A549 (cell line): ENCODE results near the gene CPLX1. TPM values are rescaled to one million over a fixed set of nuclear protein-coding genes. Genes with fewer than 3 reads are reported as not detected.

Source experiments
- ATAC-seq, 2 experiments: fragments of 200-7000 bp in 1 of 2; fragments of >200 bp in 1 of 2; cut with Nextera tagmentation in 1 of 2; cut with Tn5 transposase in 1 of 2; 3 replicates each; pipeline versions ENCODE4 v1.8.0 to v1.9.1; 2018 to 2020; ENCODE audit warnings: mild to moderate bottlenecking in 1 of 2, moderate library complexity in 1 of 2
- CTCF ChIA-PET: fragments of 300-600 bp; sonication (Branson Sonifier 250); formaldehyde crosslinking; extraction: SDS; loops from one replicate; lab custom pipeline; 2021; ENCODE audit warnings: antibody characterized with exemption, inconsistent platforms; lab: Yijun Ruan, JAX
- POLR2A ChIA-PET: fragments of 350-600 bp; formaldehyde crosslinking; extraction: SDS; loops from one replicate; lab custom pipeline; 2021; ENCODE audit warnings: antibody characterized with exemption, inconsistent platforms; lab: Yijun Ruan, JAX
- DNase-seq, 2 experiments: peaks; one replicate each; pipeline versions ENCODE4 v3.0.0 to v3.0.0-alpha.2; 2011 to 2016; ENCODE audit warnings: low read depth in 1 of 2, low spot score in 1 of 2
- FAIRE-seq: peaks from 2 replicates; lab custom pipeline; 2011; peaks lifted over from hg19 to GRCh38; lab: Jason Lieb, UNC
- H3K27ac ChIP-seq, 2 experiments: fragments of >200 bp; sonication (Bioruptor Twin); formaldehyde crosslinking; 3 replicates each; pipeline ENCODE4 v1.5.1; 2016 to 2017
- H3K4me1 ChIP-seq: fragments of >200 bp; sonication (Bioruptor Twin); formaldehyde crosslinking; 3 replicates; pipeline ENCODE4 v1.6.1; 2016
- H3K4me2 ChIP-seq: fragments of >200 bp; sonication (Bioruptor Twin); formaldehyde crosslinking; 3 replicates; pipeline ENCODE4 v1.6.1; 2016
- H3K4me3 ChIP-seq: fragments of >200 bp; sonication (Bioruptor Twin); formaldehyde crosslinking; 3 replicates; pipeline ENCODE4 v1.5.1; 2016
- H3K9me3 ChIP-seq: fragments of >200 bp; sonication (Bioruptor Twin); formaldehyde crosslinking; 3 replicates; pipeline ENCODE4 v1.6.1; 2016
- ATOH8 ChIP-seq: fragments of 250-450 bp; sonication (Bioruptor Pico); IDR thresholded peaks from 2 replicates; pipeline ENCODE4 v1.5.0; 2020; ENCODE audit warnings: low read depth, mild to moderate bottlenecking, moderate library complexity
- BCL3 ChIP-seq: fragments of >200 bp; sonication (Bioruptor Twin); formaldehyde crosslinking; IDR thresholded peaks from 3 replicates; pipeline ENCODE4 v1.6.1; 2016
- BHLHE40 ChIP-seq: IDR thresholded peaks from 2 replicates; pipeline ENCODE4 v1.6.1; 2012; ENCODE audit warnings: low read depth, low read length, inconsistent platforms
- CBX8 ChIP-seq: fragments of 200-600 bp; sonication (generic); IDR thresholded peaks from 2 replicates; pipeline ENCODE4 v1.6.1; 2016
- CEBPB ChIP-seq, 2 experiments: fragments of >200 bp in 1 of 2; sonication (Bioruptor Twin) in 1 of 2; formaldehyde crosslinking in 1 of 2; IDR thresholded peaks; 2 replicates each; pipeline ENCODE4 v1.6.1; 2012 to 2016
- CHD2 ChIP-seq: fragments of 150-350 bp; IDR thresholded peaks from 2 replicates; pipeline ENCODE4 v1.6.1; 2014; ENCODE audit warnings: low read length; ENCODE audit not compliant: partially characterized antibody
- CHD4 ChIP-seq: fragments of 200-600 bp; sonication (generic); IDR thresholded peaks from 2 replicates; pipeline ENCODE4 v1.6.1; 2016; ENCODE audit warnings: antibody characterized with exemption, mild to moderate bottlenecking, borderline replicate concordance
- E2F6 ChIP-seq: IDR thresholded peaks from 2 replicates; pipeline ENCODE4 v1.6.1; 2012; ENCODE audit warnings: low read depth, borderline replicate concordance
- ELK1 ChIP-seq: fragments of 150-350 bp; IDR thresholded peaks from 2 replicates; pipeline ENCODE4 v1.6.1; 2014; ENCODE audit warnings: low read depth, mild to moderate bottlenecking, low read length
- FOSB ChIP-seq: fragments of 250-450 bp; sonication (Bioruptor Pico); IDR thresholded peaks from 2 replicates; pipeline ENCODE4 v1.5.0; 2020; ENCODE audit warnings: mild to moderate bottlenecking, moderate library complexity
- GATA3 ChIP-seq: IDR thresholded peaks from 2 replicates; pipeline ENCODE4 v1.6.1; 2012; ENCODE audit warnings: borderline replicate concordance
- HDAC2 ChIP-seq: fragments of 200-600 bp; sonication (generic); IDR thresholded peaks from 2 replicates; pipeline ENCODE4 v1.6.1; 2016
- HES2 ChIP-seq: fragments of >200 bp; sonication (Bioruptor Twin); formaldehyde crosslinking; IDR thresholded peaks from 2 replicates; pipeline ENCODE4 v1.6.1; 2016
- HOXA7 ChIP-seq: fragments of 250-450 bp; sonication (Bioruptor Pico); IDR thresholded peaks from 2 replicates; pipeline ENCODE4 v1.5.0; 2020; ENCODE audit warnings: mild to moderate bottlenecking, moderate library complexity
- MAFK ChIP-seq: fragments of 450-650 bp; IDR thresholded peaks from 2 replicates; pipeline ENCODE4 v1.6.1; 2014; ENCODE audit not compliant: partially characterized antibody
- MAX ChIP-seq: IDR thresholded peaks from 2 replicates; pipeline ENCODE4 v1.6.1; 2012
- NPAS2 ChIP-seq: fragments of 250-450 bp; sonication (Bioruptor Pico); IDR thresholded peaks from 2 replicates; pipeline ENCODE4 v1.8.0; 2022; ENCODE audit warnings: mild to moderate bottlenecking, moderate library complexity, borderline replicate concordance
- NR3C1 ChIP-seq: fragments of >200 bp; sonication (Bioruptor Twin); formaldehyde crosslinking; IDR thresholded peaks from 3 replicates; pipeline ENCODE4 v1.6.1; 2017
- POLR2AphosphoS2 ChIP-seq: conservative IDR thresholded peaks from 2 replicates; pipeline ENCODE4 v1.6.1; 2012; ENCODE audit warnings: low read length, improper control_type of control experiment, inconsistent platforms
- SMC3 ChIP-seq: fragments of >200 bp; sonication (Bioruptor Twin); formaldehyde crosslinking; IDR thresholded peaks from 3 replicates; pipeline ENCODE4 v1.6.1; 2018; ENCODE audit warnings: inconsistent platforms
- TFCP2L1 ChIP-seq: fragments of 250-450 bp; sonication (Bioruptor Pico); IDR thresholded peaks from 2 replicates; pipeline ENCODE4 v1.5.0; 2021; ENCODE audit warnings: mild to moderate bottlenecking
- TP53 ChIP-seq: fragments of 250-450 bp; sonication (Bioruptor Pico); IDR thresholded peaks from 2 replicates; pipeline ENCODE4 v1.5.0; 2021; ENCODE audit warnings: mild to moderate bottlenecking, moderate library complexity
- ZSCAN20 ChIP-seq: fragments of 250-450 bp; sonication (Bioruptor Pico); IDR thresholded peaks from 2 replicates; pipeline ENCODE4 v1.8.0; 2022; ENCODE audit warnings: mild to moderate bottlenecking, moderate library complexity
- WGBS: methylation state at CpG from one replicate; pipeline ENCODE4 v1.1.6; 2017; ENCODE audit errors: missing lambda C conversion rate; 5-methylcytosine and 5-hydroxymethylcytosine counted together
- polyA plus RNA-seq, 4 experiments: library from polyadenylated mRNA; depleted of rRNA in 3 of 4; stranded (reverse); fragments of >200 nt; fragmentation: RNase III in 1 of 4; extraction: RNeasy Plus Mini Kit Qiagen cat#74134 plus additional on column Dnase treatment in 1 of 4; gene quantifications; 2 replicates in 3 of 4; 3 replicates in 1 of 4; pipeline ENCODE4 v1.2.3, GENCODE V29; 2011 to 2017

Gene CPLX1
- polyA plus RNA-seq, 2 of the 4 experiments (the other 2 are of a cell fraction) = 0.19 to 0.57 TPM

GRCh38 chr4:845836-846251, 19.9 kb upstream of the CPLX1 start (continued):
- no peak for TF ChIP-seq TP53 (CRISPR knock-in tag)

GRCh38 chr4:845233-845835, 19.4 kb upstream of the CPLX1 start:
- WGBS = 60% methylated on average over 3 of the region's 9 CpGs
- Histone ChIP-seq H3K27ac (no peak overlapping the region), H3K4me3 (no peak overlapping the region), H3K4me1 (no peaks in the 10 kb centered on the region), H3K9me3 (no peaks in the 10 kb centered on the region; the same call in 2 of the 3 replicates), H3K4me2 (no peak overlapping the region)
- DNase-seq = no peak
- TF ChIP-seq ZSCAN20 = no peak
- no peak for TF ChIP-seq BCL3
- TF ChIP-seq POLR2AphosphoS2 = no peak
- TF ChIP-seq TP53 (CRISPR knock-in tag) = no peak
- FAIRE-seq = no peak
- ChIA-PET POLR2A (no interaction called here), CTCF (interaction anchor here (1.3 to 2.3 kb wide), 2 partner anchors 10 to 103 kb away, joined by 4 to 5 read pairs; no protein-coding TSS in a partner anchor)
- ATAC-seq = no peak

- FAIRE-seq = no peak
- CTCF ChIA-PET = interaction anchor here (1.3 to 2.3 kb wide), 2 partner anchors 9 to 103 kb away, joined by 4 to 5 read pairs; no protein-coding TSS in a partner anchor
- WGBS = 100% methylated on average over 5 of the region's 10 CpGs
These were observed 18.9 kb upstream of the CPLX1 start for GRCh38 chr4:844752-845232.

GRCh38 chr4:839675-840443, 13.9 kb upstream of the CPLX1 start:
- DNase-seq = no peak
- H3K4me2 ChIP-seq = no peak overlapping the region
- ChIA-PET POLR2A (no interaction called here), CTCF (no interaction called here)
- no peak for FAIRE-seq
- no peak for TF ChIP-seq E2F6
- no peak for TF ChIP-seq MAFK
- TF ChIP-seq ATOH8 = no peak
- TF ChIP-seq HDAC2 = no peak
- no peak for TF ChIP-seq CHD4
- TF ChIP-seq SMC3 = no peak
- TF ChIP-seq ELK1 = no peak
- no peak for TF ChIP-seq MAX
- TF ChIP-seq NR3C1 = no peak
- no peak for TF ChIP-seq BHLHE40
- no peak for TF ChIP-seq CBX8
- H3K9me3 ChIP-seq = peaks cover 16% of the 10 kb centered on the region; the same call in 2 of the 3 replicates
- WGBS = 81% methylated on average over 4 of the region's 4 CpGs
- H3K4me1 ChIP-seq = no peaks in the 10 kb centered on the region
- no peak overlapping the region for H3K27ac ChIP-seq
- no peak overlapping the region for H3K4me3 ChIP-seq
- ATAC-seq = no peak

More at GRCh38 chr4:844752-845232, 18.9 kb upstream of the CPLX1 start:
- H3K9me3 ChIP-seq = no peaks in the 10 kb centered on the region; the same call in 2 of the 3 replicates
- ATAC-seq (no peak), DNase-seq (no peak)
- TF ChIP-seq NR3C1 (no peak), HES2 (no peak), GATA3 (no peak), ATOH8 (no peak), CHD2 (no peak), TFCP2L1 (CRISPR knock-in tag) (no peak), NPAS2 (CRISPR knock-in tag) (no peak), FOSB (CRISPR knock-in tag) (no peak), HOXA7 (CRISPR knock-in tag) (no peak), BCL3 (no peak), CEBPB (IDR thresholded peaks at IDR 0.05) (no peak)
- no peak overlapping the region for H3K27ac ChIP-seq
- no peaks in the 10 kb centered on the region for H3K4me1 ChIP-seq
- no peak overlapping the region for H3K4me3 ChIP-seq
- POLR2A ChIA-PET = no interaction called here
- H3K4me2 ChIP-seq = no peak overlapping the region
